HEK293 (cell line): ENCODE measurements around the gene ST6GALNAC6.

ENCODE experiments used
- CTCF ChIA-PET: fragments of 350-600 bp; formaldehyde crosslinking; extraction: SDS; loops from one replicate; lab custom pipeline; 2021; ENCODE audit warnings: antibody characterized with exemption; lab: Yijun Ruan, JAX
- POLR2A ChIA-PET: fragments of 300-600 bp; formaldehyde crosslinking; extraction: SDS; loops from one replicate; lab custom pipeline; 2020; ENCODE audit warnings: antibody characterized with exemption, inconsistent platforms; lab: Yijun Ruan, JAX
- H3K27ac ChIP-seq: fragments of 200-500 bp; sonication (Bioruptor generic); 2 replicates; pipeline ENCODE4 v1.5.1; 2014; ENCODE audit warnings: low read depth, low read length, control low read depth, inconsistent platforms; ENCODE audit errors: extremely low read depth
- H3K36me3 ChIP-seq, 2 experiments: fragments of 200-500 bp in 1 of 2; sonication (Bioruptor generic) in 1 of 2; 1 replicate in 1 of 2; 2 replicates in 1 of 2; pipeline ENCODE4 v1.5.1; 2014 to 2017; ENCODE audit warnings: inconsistent platforms in 2 of 2, low read length in 2 of 2; ENCODE audit not compliant: control insufficient read depth in 2 of 2, insufficient read depth in 1 of 2
- H3K4me1 ChIP-seq: fragments of 200-500 bp; sonication (Bioruptor generic); 2 replicates; pipeline ENCODE4 v1.5.1; 2014; ENCODE audit warnings: mild to moderate bottlenecking, low read length, inconsistent platforms; ENCODE audit not compliant: control insufficient read depth, insufficient read depth
- H3K4me3 ChIP-seq: 2 replicates; pipeline ENCODE4 v1.5.1; 2011; ENCODE audit warnings: low read depth, mild to moderate bottlenecking, control low read depth, low read length, moderate library complexity
- H3K9me3 ChIP-seq: fragments of 200-500 bp; sonication (Bioruptor generic); 2 replicates; pipeline ENCODE4 v1.5.1; 2014; ENCODE audit warnings: low read depth, low read length, inconsistent platforms; ENCODE audit not compliant: control insufficient read depth, insufficient read depth
- BCL6B ChIP-seq: fragments of 450-650 bp; formaldehyde crosslinking; IDR thresholded peaks from 2 replicates; pipeline ENCODE4 v1.5.1; 2017; ENCODE audit warnings: missing biosample characterization, missing genetic modification characterization
- PBX3 ChIP-seq: sonication (generic); formaldehyde crosslinking; IDR thresholded peaks from 2 replicates; pipeline ENCODE4 v1.8.1; 2022; ENCODE audit warnings: mild to moderate bottlenecking, moderate library complexity, missing genetic modification reagents
- PRDM1 ChIP-seq: fragments of 450-650 bp; formaldehyde crosslinking; IDR thresholded peaks from 2 replicates; pipeline ENCODE4; 2016; ENCODE audit warnings: missing biosample characterization, missing genetic modification characterization
- SALL2 ChIP-seq: fragments of 450-650 bp; formaldehyde crosslinking; IDR thresholded peaks from 2 replicates; pipeline ENCODE4 v1.5.0; 2017; ENCODE audit warnings: missing biosample characterization, mild to moderate bottlenecking, missing genetic modification characterization, borderline replicate concordance
- SP2 ChIP-seq: fragments of 450-650 bp; formaldehyde crosslinking; IDR thresholded peaks from 2 replicates; pipeline ENCODE4 v1.5.1; 2016; ENCODE audit warnings: missing biosample characterization, missing genetic modification characterization
- SP7 ChIP-seq: fragments of 450-650 bp; formaldehyde crosslinking; IDR thresholded peaks from 2 replicates; pipeline ENCODE4 v1.5.1; 2016; ENCODE audit warnings: missing biosample characterization, missing genetic modification characterization
- ZNF148 ChIP-seq: fragments of 450-650 bp; formaldehyde crosslinking; IDR thresholded peaks from 2 replicates; pipeline ENCODE4 v1.5.0; 2017; ENCODE audit warnings: missing biosample characterization, missing genetic modification characterization, borderline replicate concordance
- ZNF16 ChIP-seq: fragments of 450-650 bp; formaldehyde crosslinking; IDR thresholded peaks from 2 replicates; pipeline ENCODE4 v1.5.1; 2016; ENCODE audit warnings: low read depth, missing biosample characterization, missing genetic modification characterization
- ZNF211 ChIP-seq: fragments of 450-650 bp; formaldehyde crosslinking; IDR thresholded peaks from 2 replicates; pipeline ENCODE4 v1.5.1; 2016; ENCODE audit warnings: low read depth, missing biosample characterization, missing genetic modification characterization
- ZNF221 ChIP-seq: fragments of 450-650 bp; formaldehyde crosslinking; IDR thresholded peaks from 2 replicates; pipeline ENCODE4 v1.5.1; 2017; ENCODE audit warnings: missing biosample characterization, missing genetic modification characterization, borderline replicate concordance
- ZNF24 ChIP-seq: fragments of 450-650 bp; formaldehyde crosslinking; IDR thresholded peaks from 2 replicates; pipeline ENCODE4 v1.5.1; 2016; ENCODE audit warnings: missing biosample characterization, missing genetic modification characterization
- ZNF362 ChIP-seq: fragments of 450-650 bp; formaldehyde crosslinking; IDR thresholded peaks from 2 replicates; pipeline ENCODE4 v1.5.1; 2016; ENCODE audit warnings: missing biosample characterization, missing genetic modification characterization
- ZNF624 ChIP-seq: fragments of 450-650 bp; formaldehyde crosslinking; IDR thresholded peaks from 2 replicates; pipeline ENCODE4 v1.5.1; 2017; ENCODE audit warnings: missing biosample characterization, missing genetic modification characterization
- ZNF664 ChIP-seq: fragments of 450-650 bp; formaldehyde crosslinking; IDR thresholded peaks from 2 replicates; pipeline ENCODE4 v1.5.1; 2016; ENCODE audit warnings: missing biosample characterization, missing genetic modification characterization
- ZNF707 ChIP-seq: fragments of 450-650 bp; formaldehyde crosslinking; IDR thresholded peaks from 2 replicates; pipeline ENCODE4 v1.5.1; 2016; ENCODE audit warnings: missing biosample characterization, missing genetic modification characterization
- ZNF76 ChIP-seq: fragments of 450-650 bp; formaldehyde crosslinking; IDR thresholded peaks from 2 replicates; pipeline ENCODE4; 2016; ENCODE audit warnings: low read depth, missing biosample characterization, missing genetic modification characterization, borderline replicate concordance
- ZSCAN30 ChIP-seq: fragments of 450-650 bp; IDR thresholded peaks from 2 replicates; pipeline ENCODE4 v1.5.1; 2018; ENCODE audit warnings: missing biosample characterization, mild to moderate bottlenecking, missing genetic modification characterization, moderate library complexity
- TF ChIP-seq, protein P1 (sequence below): fragments of 450-650 bp; formaldehyde crosslinking; IDR thresholded peaks from 2 replicates; pipeline ENCODE4 v1.5.1; 2016; ENCODE audit warnings: missing biosample characterization, missing genetic modification characterization

ST6GALNAC6 gene

GRCh38 chr9:127857278-127857677 lies 42.1 kb downstream of the ST6GALNAC6 start (continued):
- TF ChIP-seq SALL2 (tag by site-specific recombination) (no peak), ZNF221 (no peak), BCL6B (tag by site-specific recombination) (no peak), ZNF76 (tag by site-specific recombination) (no peak)
- TF ChIP-seq, all 188 proteins: peak for 0

- Histone ChIP-seq H3K4me1 (no peaks in the 10 kb centered on the region), H3K27ac (no peak overlapping the region), H3K36me3 (no peaks in the 10 kb centered on the region), H3K4me3 (no peak overlapping the region), H3K9me3 (no peaks in the 10 kb centered on the region)
- TF ChIP-seq ZNF624 (tag by site-specific recombination), result no peak
- TF ChIP-seq ZNF664 (tag by site-specific recombination), result no peak
- no peak for TF ChIP-seq ZNF362 (tag by site-specific recombination)
- no peak for TF ChIP-seq ZSCAN30 (tag by site-specific recombination)
- no peak for TF ChIP-seq ZNF211
- no peak for TF ChIP-seq ZNF707 (tag by site-specific recombination)
- TF ChIP-seq ZNF24 (tag by site-specific recombination), result no peak
- TF ChIP-seq PRDM1, result no peak
- TF ChIP-seq SP7, result no peak
- no peak for TF ChIP-seq SP2 (tag by site-specific recombination)
- TF ChIP-seq ZNF148 (tag by site-specific recombination), result no peak
- TF ChIP-seq PBX3 (CRISPR knock-in tag), result no peak
- CTCF ChIA-PET, result interaction anchor here (0.5 to 3.5 kb wide), 3 partner anchors 11 to 13 kb away, joined by 3 to 18 read pairs (median 8); no protein-coding TSS in a partner anchor
- POLR2A ChIA-PET, result no interaction called here
Observed at GRCh38 chr9:127856729-127857116, 42.7 kb downstream of the ST6GALNAC6 start.

DNA sequence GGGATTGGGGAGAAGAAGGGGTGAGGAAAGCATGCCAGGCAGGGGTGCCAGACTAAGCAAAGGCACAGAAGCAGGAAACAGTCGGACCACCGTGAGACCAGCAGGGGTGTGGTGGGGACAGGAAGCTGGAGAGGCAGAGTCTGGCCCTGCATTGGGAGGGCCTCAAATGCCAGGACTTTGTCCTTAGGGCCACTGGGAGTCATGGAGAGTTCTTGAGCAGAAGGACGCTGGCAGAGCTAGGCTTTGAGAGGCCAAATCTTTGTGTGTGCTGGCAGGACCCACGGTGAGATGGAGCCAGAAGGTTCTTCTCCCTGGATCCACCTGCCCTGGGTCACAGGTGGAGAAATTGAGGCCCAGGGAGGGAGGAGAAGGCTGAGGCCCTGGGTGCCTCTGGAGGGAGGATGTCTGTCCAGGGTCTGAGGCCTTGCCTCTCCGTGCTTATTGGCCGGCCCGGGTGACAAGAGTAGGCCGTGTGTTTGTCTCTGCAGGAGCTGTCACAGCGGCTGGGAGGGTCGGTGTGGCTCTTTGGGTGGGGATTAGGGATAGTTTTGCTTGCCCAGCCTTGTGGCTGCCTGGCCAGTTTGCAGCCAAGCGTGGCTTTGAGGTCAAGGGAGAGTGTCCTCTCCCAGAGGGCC lies 43.2 kb downstream of the ST6GALNAC6 start:
- no peaks in the 10 kb centered on the region for H3K9me3 ChIP-seq
- peak; percentile 72 for TF ChIP-seq ZNF16 (tag by site-specific recombination)
- TF ChIP-seq, protein P1, sequence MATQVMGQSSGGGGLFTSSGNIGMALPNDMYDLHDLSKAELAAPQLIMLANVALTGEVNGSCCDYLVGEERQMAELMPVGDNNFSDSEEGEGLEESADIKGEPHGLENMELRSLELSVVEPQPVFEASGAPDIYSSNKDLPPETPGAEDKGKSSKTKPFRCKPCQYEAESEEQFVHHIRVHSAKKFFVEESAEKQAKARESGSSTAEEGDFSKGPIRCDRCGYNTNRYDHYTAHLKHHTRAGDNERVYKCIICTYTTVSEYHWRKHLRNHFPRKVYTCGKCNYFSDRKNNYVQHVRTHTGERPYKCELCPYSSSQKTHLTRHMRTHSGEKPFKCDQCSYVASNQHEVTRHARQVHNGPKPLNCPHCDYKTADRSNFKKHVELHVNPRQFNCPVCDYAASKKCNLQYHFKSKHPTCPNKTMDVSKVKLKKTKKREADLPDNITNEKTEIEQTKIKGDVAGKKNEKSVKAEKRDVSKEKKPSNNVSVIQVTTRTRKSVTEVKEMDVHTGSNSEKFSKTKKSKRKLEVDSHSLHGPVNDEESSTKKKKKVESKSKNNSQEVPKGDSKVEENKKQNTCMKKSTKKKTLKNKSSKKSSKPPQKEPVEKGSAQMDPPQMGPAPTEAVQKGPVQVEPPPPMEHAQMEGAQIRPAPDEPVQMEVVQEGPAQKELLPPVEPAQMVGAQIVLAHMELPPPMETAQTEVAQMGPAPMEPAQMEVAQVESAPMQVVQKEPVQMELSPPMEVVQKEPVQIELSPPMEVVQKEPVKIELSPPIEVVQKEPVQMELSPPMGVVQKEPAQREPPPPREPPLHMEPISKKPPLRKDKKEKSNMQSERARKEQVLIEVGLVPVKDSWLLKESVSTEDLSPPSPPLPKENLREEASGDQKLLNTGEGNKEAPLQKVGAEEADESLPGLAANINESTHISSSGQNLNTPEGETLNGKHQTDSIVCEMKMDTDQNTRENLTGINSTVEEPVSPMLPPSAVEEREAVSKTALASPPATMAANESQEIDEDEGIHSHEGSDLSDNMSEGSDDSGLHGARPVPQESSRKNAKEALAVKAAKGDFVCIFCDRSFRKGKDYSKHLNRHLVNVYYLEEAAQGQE (tag by site-specific recombination), result no peak
- H3K4me1 ChIP-seq, result no peaks in the 10 kb centered on the region
- CTCF ChIA-PET, result interaction anchor here (1.0 to 3.5 kb wide), 2 partner anchors 13 to 65 kb away, joined by 3 to 18 read pairs; no protein-coding TSS in a partner anchor
- POLR2A ChIA-PET, result no interaction called here
- no peak overlapping the region for H3K27ac ChIP-seq
- H3K36me3 ChIP-seq, result no peaks in the 10 kb centered on the region
- no peak overlapping the region for H3K4me3 ChIP-seq
